HG03045 (cell line): ENCODE results near the gene FOXF2.

Experiments
- ATAC-seq: cut with Tn5 transposase; IDR thresholded peaks from one replicate; pipeline ENCODE4 v1.9.1; 2021; ENCODE audit warnings: mild to moderate bottlenecking, moderate library complexity; ENCODE audit not compliant: unreplicated experiment

FOXF2 gene

DNA sequence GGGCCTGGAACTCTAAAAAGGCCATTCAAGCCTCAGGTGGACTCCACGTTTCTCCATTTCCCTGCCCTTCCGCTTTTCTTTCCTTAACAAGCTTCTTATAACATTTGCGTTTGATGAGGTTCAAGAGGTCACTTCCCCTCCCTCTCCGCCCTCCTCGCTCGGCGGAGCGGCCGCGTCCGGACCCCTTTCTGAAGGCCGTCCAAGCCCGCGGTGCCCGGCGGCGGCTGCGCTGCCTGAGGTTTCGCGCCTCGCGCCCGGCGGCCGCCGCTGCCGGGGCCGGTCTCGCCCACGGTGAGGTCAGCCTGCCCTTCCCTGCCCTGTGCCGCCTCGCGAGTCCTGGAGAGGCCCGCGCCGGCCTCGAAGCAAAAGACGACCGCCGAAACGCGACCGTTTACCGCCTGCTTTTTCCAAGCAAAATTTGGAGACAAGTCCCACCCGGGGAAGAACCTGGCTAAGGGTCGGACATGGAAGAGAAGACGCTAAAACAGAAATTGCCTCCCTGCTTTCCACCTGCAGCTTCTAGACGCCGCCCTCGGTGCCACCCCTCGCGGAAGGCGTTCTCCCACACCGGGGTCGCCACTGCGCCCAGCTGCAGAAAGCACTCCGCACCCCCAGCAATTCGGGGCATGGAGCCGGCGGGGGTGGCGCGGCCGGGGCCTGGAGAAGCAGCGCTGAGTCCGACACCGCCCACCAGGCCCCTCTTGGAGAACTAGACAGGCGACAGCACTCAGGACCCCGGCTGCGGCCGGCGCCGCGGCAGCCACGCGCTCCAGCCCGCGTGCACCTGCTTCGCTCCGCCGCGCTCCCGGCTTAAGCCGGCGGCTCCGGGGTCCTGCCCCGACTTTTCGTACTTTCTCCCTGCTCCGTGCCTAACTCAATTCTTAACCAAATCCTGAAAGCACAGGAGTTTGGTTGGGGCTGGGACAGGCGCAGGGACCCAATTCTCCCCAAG is 11.0 kb upstream of the FOXF2 start:
- ATAC-seq = no peak

GRCh38 chr6:1379017-1379787 is 10.2 kb upstream of the FOXF2 start:
- no peak for ATAC-seq

- no peak for ATAC-seq
Measured at GRCh38 chr6:1379788-1380147, 9.6 kb upstream of the FOXF2 start.

DNA sequence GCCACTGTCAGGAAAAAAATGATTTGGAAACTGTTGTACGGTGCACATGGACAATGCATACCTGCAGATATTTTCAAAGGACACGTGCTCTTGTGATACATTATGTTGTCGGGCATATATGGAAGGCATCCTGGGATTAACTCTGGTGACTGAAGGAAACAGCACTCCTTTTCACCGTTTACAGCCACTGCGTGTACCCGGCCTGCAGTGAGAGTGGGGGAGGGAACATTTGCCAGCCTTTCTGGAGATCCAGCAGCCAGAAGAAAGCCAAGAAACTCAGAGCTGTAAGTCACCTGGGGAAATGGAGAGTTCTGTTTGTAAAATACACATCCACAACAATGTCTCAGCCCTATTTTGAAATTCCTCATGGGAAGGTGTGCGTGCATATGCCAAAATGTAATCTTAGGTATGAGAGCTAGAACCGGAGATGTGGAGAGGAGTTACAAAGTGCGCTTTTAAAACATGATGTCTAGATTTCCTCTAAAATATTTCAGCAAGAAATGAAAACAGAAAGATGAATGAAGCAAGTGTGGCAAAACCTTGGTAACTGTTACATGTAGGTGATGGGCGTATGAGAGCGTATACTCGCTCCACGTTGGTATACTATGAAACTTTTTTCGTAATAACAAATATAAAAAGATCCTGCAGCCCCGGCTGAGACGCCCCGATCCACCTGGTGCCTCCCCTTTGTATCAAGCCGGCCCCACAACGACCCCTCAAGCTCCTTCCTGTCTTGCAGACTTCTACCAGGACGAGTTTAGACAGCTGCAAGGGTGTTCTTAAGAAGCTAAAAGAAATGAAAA is 8.6 kb upstream of the FOXF2 start:
- ATAC-seq = no peak

- no peak for ATAC-seq
Measured at GRCh38 chr6:1381481-1382330, 7.7 kb upstream of the FOXF2 start.

- ATAC-seq = no peak
Measured at GRCh38 chr6:1382331-1382882, 7.0 kb upstream of the FOXF2 start.

DNA sequence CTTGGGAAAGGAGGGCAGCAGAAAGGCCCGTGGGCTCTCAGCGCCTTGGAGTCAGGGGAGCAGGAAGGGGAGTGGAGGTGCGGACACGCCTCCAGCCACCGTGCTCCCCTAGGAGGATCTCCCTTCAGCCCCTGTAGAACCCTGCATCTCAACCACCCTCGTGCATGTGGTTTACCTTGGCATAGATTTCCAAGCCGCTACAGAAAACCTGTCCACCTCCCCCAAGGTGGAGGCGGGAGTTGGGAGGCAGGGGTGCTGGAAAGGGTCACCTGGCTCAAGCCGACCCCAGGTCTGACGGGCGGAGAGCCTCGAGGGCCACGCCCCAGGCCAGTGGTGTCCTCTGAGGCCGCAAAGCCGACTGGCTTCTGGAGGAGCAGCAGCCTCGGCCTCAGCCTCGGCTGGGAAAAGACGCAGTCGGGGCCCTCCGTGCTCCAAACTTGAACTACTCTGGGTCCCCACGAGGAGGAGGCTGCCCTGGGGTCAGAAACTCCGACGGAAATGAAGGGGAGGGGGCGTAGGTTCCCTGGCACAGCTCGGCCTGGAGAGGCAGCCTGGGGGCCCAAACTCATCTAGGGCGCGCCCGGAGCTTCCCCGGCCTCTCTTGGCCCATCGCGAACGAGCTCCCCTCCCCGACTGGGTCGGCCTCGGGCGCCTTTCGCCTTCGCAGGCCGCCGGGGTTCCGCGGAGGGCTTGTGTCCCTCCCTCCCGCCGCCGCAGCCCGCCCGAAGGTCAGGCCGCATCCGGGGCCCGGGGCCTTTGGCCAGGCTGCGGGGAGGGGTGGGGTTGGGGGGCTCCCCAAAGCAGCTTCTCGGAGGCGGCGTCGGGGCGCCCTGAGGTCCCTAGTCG is 6.3 kb upstream of the FOXF2 start:
- ATAC-seq = no peak

GRCh38 chr6:1383729-1384548 is 5.4 kb upstream of the FOXF2 start:
- ATAC-seq = no peak

DNA sequence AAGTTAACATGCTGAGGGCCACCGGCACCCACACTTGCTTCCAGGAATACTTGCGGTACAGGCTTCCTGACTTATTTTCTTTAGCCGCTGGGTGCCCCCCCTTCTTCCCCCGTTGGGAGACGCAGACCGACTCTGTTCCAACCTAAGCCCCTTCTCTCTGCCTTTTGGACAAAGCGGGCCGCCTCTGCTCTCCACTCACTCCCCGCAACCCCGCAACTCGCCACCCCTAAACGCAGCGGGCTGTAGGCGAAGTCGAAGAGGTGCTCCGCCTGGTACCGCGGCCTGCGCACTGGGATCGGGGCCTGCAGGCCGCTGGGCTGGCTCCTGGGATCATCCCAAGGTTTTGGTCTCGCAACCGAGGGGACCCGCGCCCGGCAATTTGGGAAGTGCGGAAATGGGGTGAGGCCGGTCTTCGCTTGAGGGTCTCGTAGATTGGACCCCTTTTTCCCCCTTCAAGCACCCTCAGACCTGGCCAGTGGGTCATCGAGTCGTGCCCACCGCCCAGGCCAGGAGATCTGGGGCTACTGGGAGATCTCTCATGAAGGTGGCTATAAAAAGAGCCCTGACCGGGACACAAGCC is 4.7 kb upstream of the FOXF2 start:
- no peak for ATAC-seq

GRCh38 chr6:1385129-1386037 is 4.0 kb upstream of the FOXF2 start:
- ATAC-seq = no peak

- no peak for ATAC-seq
Measured at GRCh38 chr6:1386038-1386709, 3.2 kb upstream of the FOXF2 start.

DNA sequence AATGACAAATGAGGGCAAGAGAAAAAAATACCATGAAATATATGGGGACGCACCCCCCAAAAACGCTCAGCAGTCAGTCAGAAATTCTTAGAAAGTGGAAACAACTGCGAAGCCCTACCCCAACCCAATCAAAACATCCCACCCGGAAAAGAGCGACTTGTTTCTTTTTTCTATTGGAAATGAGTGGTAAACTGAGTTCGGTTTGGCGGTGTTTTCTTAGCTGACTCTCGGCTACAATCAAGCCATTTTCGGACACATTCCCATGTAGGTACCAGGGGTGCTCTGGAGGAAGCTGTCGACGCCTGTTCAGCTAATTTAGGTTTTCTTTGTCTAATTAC is 1.9 kb upstream of the FOXF2 start:
- ATAC-seq = no peak

DNA sequence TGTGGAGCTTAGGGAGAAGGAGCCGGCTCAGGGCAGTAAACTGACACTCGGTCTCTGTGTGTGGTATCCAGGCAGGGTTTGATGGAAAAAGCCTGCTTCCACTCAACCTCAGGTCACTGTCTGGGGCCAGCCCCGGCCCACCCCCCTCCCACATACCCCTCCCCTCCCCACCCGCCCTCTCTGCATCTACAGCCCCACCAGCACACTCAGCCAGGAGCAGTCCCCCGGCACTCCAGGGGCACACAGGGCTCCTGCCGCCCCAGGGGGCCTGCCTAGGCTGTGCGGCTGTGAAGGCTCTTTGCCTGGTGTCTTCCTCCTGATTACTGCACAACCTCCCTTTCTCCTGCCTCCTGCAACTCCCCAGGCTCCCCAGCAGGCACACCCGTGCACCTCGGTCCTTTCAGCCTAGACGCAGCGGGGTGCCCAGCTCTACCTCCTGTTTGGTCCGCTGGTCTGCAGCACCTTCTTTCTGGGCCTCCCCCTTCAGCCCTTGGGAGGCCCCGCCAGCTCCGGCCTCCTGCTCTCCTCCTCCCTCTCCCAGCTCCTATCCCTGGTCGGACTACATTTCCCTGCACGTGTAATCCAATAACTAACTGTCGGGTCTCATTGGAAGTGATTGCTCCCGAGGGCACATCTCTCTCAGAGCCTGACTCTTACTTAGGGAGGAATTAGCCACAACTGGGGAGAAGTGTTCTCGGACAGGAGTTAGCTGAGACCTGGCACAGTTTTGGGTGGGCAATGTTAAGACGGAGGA is 1.3 kb upstream of the FOXF2 start:
- no peak for ATAC-seq

DNA sequence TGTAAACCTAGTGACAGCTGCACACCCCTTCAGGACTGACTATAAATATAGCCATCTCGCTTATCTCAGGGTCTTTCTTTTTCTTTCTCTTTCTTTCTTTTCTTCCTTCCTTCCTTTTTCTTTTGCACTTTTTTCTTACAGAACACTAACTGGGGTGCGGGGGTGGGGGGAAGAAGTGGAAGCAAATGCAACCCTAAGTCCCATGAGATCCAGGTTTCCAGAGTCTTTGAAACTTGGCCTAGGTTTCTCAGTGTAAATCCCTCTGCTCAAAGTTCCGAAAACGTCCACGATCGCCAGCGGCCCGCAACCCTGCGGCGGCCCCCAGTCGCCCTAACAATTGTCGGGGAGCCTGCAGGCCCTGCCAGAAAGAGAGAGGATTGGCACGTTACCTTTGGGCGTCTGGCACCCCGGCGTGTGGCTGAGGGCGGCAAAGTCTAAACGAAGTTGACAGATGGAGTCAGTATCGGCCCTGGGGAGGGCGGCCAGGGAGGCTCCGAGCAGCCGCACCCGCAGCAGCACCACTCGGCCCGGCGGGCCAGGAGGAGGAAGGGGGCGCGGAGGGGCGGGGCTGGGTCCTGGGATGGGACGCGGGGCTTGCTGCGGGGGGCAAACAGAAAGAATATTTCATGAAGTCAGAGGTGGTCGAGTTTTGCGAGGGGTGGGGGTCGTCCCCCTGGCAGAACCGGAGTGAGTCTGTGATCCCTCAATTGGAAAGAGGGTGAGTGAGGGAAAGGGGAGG is 577 bp upstream of the FOXF2 start:
- no peak for ATAC-seq
